Keratinocyte (primary cell): ENCODE results near the gene CDH22. TPM values are rescaled to one million over a fixed set of nuclear protein-coding genes. Genes with fewer than 3 reads are reported as not detected.

Source experiments
- DNase-seq: peaks from one replicate; pipeline ENCODE4 v3.0.0-alpha.2; 2011; ENCODE audit warnings: low read depth, missing footprints, low spot score
- FAIRE-seq: peaks from 2 replicates; lab custom pipeline; 2011; peaks lifted over from hg19 to GRCh38; lab: Jason Lieb, UNC
- H2AFZ ChIP-seq: 2 replicates; pipeline ENCODE4 v1.6.0; 2012; ENCODE audit warnings: low read length, control low read depth, inconsistent platforms; ENCODE audit not compliant: control insufficient read depth
- H3K27ac ChIP-seq: 2 replicates; pipeline ENCODE4 v1.5.1; 2011; ENCODE audit warnings: low read length; ENCODE audit not compliant: control insufficient read depth, insufficient read depth
- H3K27me3 ChIP-seq: 3 replicates; pipeline ENCODE4 v1.6.0; 2011; ENCODE audit warnings: low read length; ENCODE audit not compliant: control insufficient read depth, insufficient read depth; ENCODE audit errors: extremely low read depth
- H3K36me3 ChIP-seq, 2 experiments: 2 replicates in 1 of 2; 3 replicates in 1 of 2; pipeline ENCODE4 v1.5.1; 2011; ENCODE audit warnings: low read length in 2 of 2, mild to moderate bottlenecking in 1 of 2; ENCODE audit not compliant: control insufficient read depth in 2 of 2, insufficient read depth in 2 of 2; ENCODE audit errors: extremely low read depth in 1 of 2
- H3K4me1 ChIP-seq: 3 replicates; pipeline ENCODE4 v1.5.1; 2011; ENCODE audit warnings: low read length; ENCODE audit not compliant: control insufficient read depth, insufficient read depth; ENCODE audit errors: extremely low read depth
- H3K4me2 ChIP-seq: 3 replicates; pipeline ENCODE4 v1.6.0; 2011; ENCODE audit warnings: low read depth, low read length; ENCODE audit not compliant: control insufficient read depth, insufficient read depth; ENCODE audit errors: extremely low read depth
- H3K4me3 ChIP-seq, 3 experiments: fragments of 200-600 bp in 1 of 3; sonication (generic) in 1 of 3; 2 replicates in 2 of 3; 3 replicates in 1 of 3; pipeline ENCODE4 v1.5.1; 2011 to 2016; ENCODE audit warnings: low read length in 3 of 3, mild to moderate bottlenecking in 3 of 3, control low read depth in 2 of 3, inconsistent platforms in 1 of 3, low read depth in 1 of 3, mixed read lengths in 1 of 3, mixed run types in 1 of 3, moderate library complexity in 1 of 3; ENCODE audit not compliant: control insufficient read depth in 2 of 3, insufficient read depth in 2 of 3; ENCODE audit errors: extremely low read depth in 1 of 3
- H3K79me2 ChIP-seq: 2 replicates; pipeline ENCODE4 v1.6.0; 2012; ENCODE audit warnings: low read length; ENCODE audit not compliant: control insufficient read depth, insufficient read depth
- H3K9ac ChIP-seq: 3 replicates; pipeline ENCODE4 v1.6.0; 2011; ENCODE audit warnings: low read length; ENCODE audit not compliant: control insufficient read depth, insufficient read depth; ENCODE audit errors: extremely low read depth
- H3K9me1 ChIP-seq: 3 replicates; pipeline ENCODE4 v1.6.0; 2011; ENCODE audit warnings: low read length; ENCODE audit not compliant: control insufficient read depth, insufficient read depth; ENCODE audit errors: extremely low read depth
- H3K9me3 ChIP-seq: 2 replicates; pipeline ENCODE4 v1.5.1; 2012; ENCODE audit warnings: low read depth, low read length; ENCODE audit not compliant: control insufficient read depth
- H4K20me1 ChIP-seq: 3 replicates; pipeline ENCODE4 v1.6.0; 2011; ENCODE audit warnings: low read length; ENCODE audit not compliant: control insufficient read depth, insufficient read depth; ENCODE audit errors: extremely low read depth
- CTCF ChIP-seq, 3 experiments: IDR thresholded peaks in 1 of 3; conservative IDR thresholded peaks in 1 of 3; optimal IDR thresholded peaks in 1 of 3; 2 replicates in 2 of 3; 3 replicates in 1 of 3; pipeline versions ENCODE3 to v1.5.1; 2011; ENCODE audit warnings: low read length in 3 of 3, mild to moderate bottlenecking in 3 of 3, moderate library complexity in 2 of 3, control low read depth in 1 of 3, inconsistent platforms in 1 of 3; ENCODE audit not compliant: insufficient read depth in 2 of 3; ENCODE audit errors: extremely low read depth in 1 of 3
- EZH2 ChIP-seq: IDR thresholded peaks from one replicate; pipeline ENCODE4 v1.6.1; 2012; ENCODE audit warnings: inconsistent platforms, mild to moderate bottlenecking, low read length, moderate library complexity
- dilution Hi-C: fragments of 300-500 bp; cut with MboI; formaldehyde crosslinking; loops from one replicate; pipeline ENCODE4 v1.7.0; 2020; ENCODE audit warnings: low sequenced_read_pairs; ENCODE audit not compliant: extremely low pct_ligation_motif_present
- polyA plus RNA-seq, 5 experiments: library from polyadenylated mRNA; depleted of rRNA in 3 of 5; stranded (reverse) in 3 of 5; stranded (forward) in 1 of 5; unstranded in 1 of 5; fragments of >200 nt; gene quantifications; 1 replicate in 1 of 5; 2 replicates in 3 of 5; 3 replicates in 1 of 5; pipeline versions ENCODE4 v1.2.1 to v1.2.3, GENCODE V29; 2011 to 2012; ENCODE audit warnings: missing spikeins in 2 of 5, low read depth in 1 of 5, low replicate concordance in 1 of 5

Gene CDH22
- polyA plus RNA-seq, 1 donor (not counting 4 experiments of a cell fraction or from before 2014, with no cell fraction given): not detected

- FAIRE-seq (no peak), DNase-seq (no peak)
- Histone ChIP-seq H2AFZ (no peak overlapping the region), H3K79me2 (no peaks in the 10 kb centered on the region), H4K20me1 (no peaks in the 10 kb centered on the region), H3K27me3 (no peaks in the 10 kb centered on the region), H3K9me3 (no peaks in the 10 kb centered on the region), H3K4me1 (no peaks in the 10 kb centered on the region), H3K9ac (no peak overlapping the region), H3K36me3 (no peaks in the 10 kb centered on the region), H3K4me2 (no peak overlapping the region), H3K27ac (no peak overlapping the region), H3K9me1 (no peaks in the 10 kb centered on the region), H3K4me3 (no peak overlapping the region)
- no peak for TF ChIP-seq CTCF (optimal IDR thresholded peaks at IDR 0.05 in 1 of 3, IDR thresholded peaks at IDR 0.05 in 1 of 3, conservative IDR thresholded peaks at IDR 0.05 in 1 of 3; ENCODE audit: extremely low read depth in 1 of 3, insufficient read depth in 2 of 3, low read length in 3 of 3)
- no peak for TF ChIP-seq EZH2
- dilution Hi-C loops: no loop called here
Observed at GRCh38 chr20:46219190-46219589, 89.1 kb downstream of the CDH22 start.

GRCh38 chr20:46218656-46219055 is 89.6 kb downstream of the CDH22 start:
- DNase-seq (no peak), FAIRE-seq (no peak)
- no peak overlapping the region for H3K4me3 ChIP-seq
- H3K4me2 ChIP-seq: no peak overlapping the region
- no peak overlapping the region for H3K27ac ChIP-seq
- H2AFZ ChIP-seq: no peak overlapping the region
- no peaks in the 10 kb centered on the region for H3K9me1 ChIP-seq
- dilution Hi-C loops: no loop called here
- H3K27me3 ChIP-seq: no peaks in the 10 kb centered on the region
- no peaks in the 10 kb centered on the region for H4K20me1 ChIP-seq
- H3K4me1 ChIP-seq: no peaks in the 10 kb centered on the region
- H3K79me2 ChIP-seq: no peaks in the 10 kb centered on the region
- no peaks in the 10 kb centered on the region for H3K9me3 ChIP-seq
- TF ChIP-seq CTCF (optimal IDR thresholded peaks at IDR 0.05 in 1 of 3, IDR thresholded peaks at IDR 0.05 in 1 of 3, conservative IDR thresholded peaks at IDR 0.05 in 1 of 3; ENCODE audit: extremely low read depth in 1 of 3, insufficient read depth in 2 of 3, low read length in 3 of 3): no peak
- TF ChIP-seq EZH2: no peak
- no peak overlapping the region for H3K9ac ChIP-seq
- H3K36me3 ChIP-seq: no peaks in the 10 kb centered on the region
